ENCODE results near the gene CRACR2A. TPM values are rescaled to one million over a fixed set of nuclear protein-coding genes. Genes with fewer than 3 reads are reported as not detected.

Gene CRACR2A
- total RNA-seq, 1 experiment from 2014 or later = 0.92 TPM

DNA sequence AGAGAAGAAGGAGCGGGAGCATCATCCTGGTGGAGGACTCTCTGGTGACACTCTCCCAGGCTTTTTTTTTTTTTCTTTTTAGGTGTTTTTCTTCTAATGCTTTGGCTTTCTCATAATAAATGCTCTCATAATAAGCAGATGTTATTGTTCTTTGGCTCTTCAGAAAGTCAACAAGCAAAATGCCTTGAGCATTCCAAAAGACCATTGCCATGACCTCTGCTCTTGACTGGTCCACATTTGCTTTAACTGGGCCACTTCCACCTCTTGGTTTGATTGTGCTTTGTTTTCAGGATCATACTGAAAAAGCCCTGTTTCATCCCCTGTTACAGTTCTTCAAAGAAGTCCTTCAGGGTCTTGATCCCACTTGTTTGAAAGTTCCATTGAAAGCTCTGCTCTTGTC lies 36.9 kb downstream of the CRACR2A start:
- in situ Hi-C loops (cut with HindIII; ENCODE audit: low pct_unique_long_range_greater_than_20kb, low sequenced_read_pairs) = no loop called here
- DNase-seq (ENCODE audit: low read depth, low spot score) = no peak
- Histone ChIP-seq H3K36me3 (ENCODE audit: control insufficient read depth, insufficient read depth, low read length) (no peaks in the 10 kb centered on the region), H3K27me3 (ENCODE audit: control insufficient read depth, insufficient read depth, low read length) (no peaks in the 10 kb centered on the region), H3K27ac (ENCODE audit: low read length) (no peak overlapping the region), H3K4me1 (ENCODE audit: control insufficient read depth, insufficient read depth, low read length) (no peaks in the 10 kb centered on the region), H3K4me3 (ENCODE audit: low read depth in 2 of 2, low read length in 2 of 2) (no peak overlapping the region), H3K9me3 (ENCODE audit: control insufficient read depth, insufficient read depth, low read depth, low read length) (no peaks in the 10 kb centered on the region)
- intact Hi-C loops (cut with micrococcal nuclease; ENCODE audit: unreplicated experiment) = no loop called here
- no peak for ATAC-seq
- TF ChIP-seq, protein P1, sequence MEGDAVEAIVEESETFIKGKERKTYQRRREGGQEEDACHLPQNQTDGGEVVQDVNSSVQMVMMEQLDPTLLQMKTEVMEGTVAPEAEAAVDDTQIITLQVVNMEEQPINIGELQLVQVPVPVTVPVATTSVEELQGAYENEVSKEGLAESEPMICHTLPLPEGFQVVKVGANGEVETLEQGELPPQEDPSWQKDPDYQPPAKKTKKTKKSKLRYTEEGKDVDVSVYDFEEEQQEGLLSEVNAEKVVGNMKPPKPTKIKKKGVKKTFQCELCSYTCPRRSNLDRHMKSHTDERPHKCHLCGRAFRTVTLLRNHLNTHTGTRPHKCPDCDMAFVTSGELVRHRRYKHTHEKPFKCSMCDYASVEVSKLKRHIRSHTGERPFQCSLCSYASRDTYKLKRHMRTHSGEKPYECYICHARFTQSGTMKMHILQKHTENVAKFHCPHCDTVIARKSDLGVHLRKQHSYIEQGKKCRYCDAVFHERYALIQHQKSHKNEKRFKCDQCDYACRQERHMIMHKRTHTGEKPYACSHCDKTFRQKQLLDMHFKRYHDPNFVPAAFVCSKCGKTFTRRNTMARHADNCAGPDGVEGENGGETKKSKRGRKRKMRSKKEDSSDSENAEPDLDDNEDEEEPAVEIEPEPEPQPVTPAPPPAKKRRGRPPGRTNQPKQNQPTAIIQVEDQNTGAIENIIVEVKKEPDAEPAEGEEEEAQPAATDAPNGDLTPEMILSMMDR (IDR thresholded peaks at IDR 0.05) = no peak
- TF ChIP-seq SIN3A (IDR thresholded peaks at IDR 0.05; ENCODE audit: borderline replicate concordance, insufficient read depth, low read depth, low read length) = no peak
- no peak for TF ChIP-seq TCF7L2 (IDR thresholded peaks at IDR 0.05; ENCODE audit: low read depth, low read length)
- TF ChIP-seq, protein P2, sequence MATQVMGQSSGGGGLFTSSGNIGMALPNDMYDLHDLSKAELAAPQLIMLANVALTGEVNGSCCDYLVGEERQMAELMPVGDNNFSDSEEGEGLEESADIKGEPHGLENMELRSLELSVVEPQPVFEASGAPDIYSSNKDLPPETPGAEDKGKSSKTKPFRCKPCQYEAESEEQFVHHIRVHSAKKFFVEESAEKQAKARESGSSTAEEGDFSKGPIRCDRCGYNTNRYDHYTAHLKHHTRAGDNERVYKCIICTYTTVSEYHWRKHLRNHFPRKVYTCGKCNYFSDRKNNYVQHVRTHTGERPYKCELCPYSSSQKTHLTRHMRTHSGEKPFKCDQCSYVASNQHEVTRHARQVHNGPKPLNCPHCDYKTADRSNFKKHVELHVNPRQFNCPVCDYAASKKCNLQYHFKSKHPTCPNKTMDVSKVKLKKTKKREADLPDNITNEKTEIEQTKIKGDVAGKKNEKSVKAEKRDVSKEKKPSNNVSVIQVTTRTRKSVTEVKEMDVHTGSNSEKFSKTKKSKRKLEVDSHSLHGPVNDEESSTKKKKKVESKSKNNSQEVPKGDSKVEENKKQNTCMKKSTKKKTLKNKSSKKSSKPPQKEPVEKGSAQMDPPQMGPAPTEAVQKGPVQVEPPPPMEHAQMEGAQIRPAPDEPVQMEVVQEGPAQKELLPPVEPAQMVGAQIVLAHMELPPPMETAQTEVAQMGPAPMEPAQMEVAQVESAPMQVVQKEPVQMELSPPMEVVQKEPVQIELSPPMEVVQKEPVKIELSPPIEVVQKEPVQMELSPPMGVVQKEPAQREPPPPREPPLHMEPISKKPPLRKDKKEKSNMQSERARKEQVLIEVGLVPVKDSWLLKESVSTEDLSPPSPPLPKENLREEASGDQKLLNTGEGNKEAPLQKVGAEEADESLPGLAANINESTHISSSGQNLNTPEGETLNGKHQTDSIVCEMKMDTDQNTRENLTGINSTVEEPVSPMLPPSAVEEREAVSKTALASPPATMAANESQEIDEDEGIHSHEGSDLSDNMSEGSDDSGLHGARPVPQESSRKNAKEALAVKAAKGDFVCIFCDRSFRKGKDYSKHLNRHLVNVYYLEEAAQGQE (IDR thresholded peaks at IDR 0.05; ENCODE audit: insufficient read depth in 1 of 2, low read depth in 2 of 2, low read length in 1 of 2) = no peak
- no peak for TF ChIP-seq POLR2AphosphoS5 (IDR thresholded peaks at IDR 0.05; ENCODE audit: low read depth, low read length)
- no TSS peak for BruUV-seq (replicated peaks)
- POLR2A ChIA-PET = no interaction called here
- CTCF ChIA-PET = no interaction called here

- TF ChIP-seq TCF7L2 (IDR thresholded peaks at IDR 0.05; ENCODE audit: low read depth, low read length) = no peak
- TF ChIP-seq, protein P1 (IDR thresholded peaks at IDR 0.05) = no peak
- TF ChIP-seq POLR2AphosphoS5 (IDR thresholded peaks at IDR 0.05; ENCODE audit: low read depth, low read length) = no peak
- TF ChIP-seq, protein P2 (IDR thresholded peaks at IDR 0.05; ENCODE audit: insufficient read depth in 1 of 2, low read depth in 2 of 2, low read length in 1 of 2) = no peak
- no peak for TF ChIP-seq SIN3A (IDR thresholded peaks at IDR 0.05; ENCODE audit: borderline replicate concordance, insufficient read depth, low read depth, low read length)
Observed at GRCh38 chr12:3713947-3714346, 39.0 kb downstream of the CRACR2A start.

More at GRCh38 chr12:3713947-3714346, 39.0 kb downstream of the CRACR2A start:
- intact Hi-C loops (cut with micrococcal nuclease; ENCODE audit: unreplicated experiment) (no loop called here), in situ Hi-C loops (cut with HindIII; ENCODE audit: low pct_unique_long_range_greater_than_20kb, low sequenced_read_pairs) (no loop called here)
- BruUV-seq (replicated peaks) = no TSS peak
- Histone ChIP-seq H3K9me3 (ENCODE audit: control insufficient read depth, insufficient read depth, low read depth, low read length) (no peaks in the 10 kb centered on the region), H3K27ac (ENCODE audit: low read length) (no peak overlapping the region), H3K4me1 (ENCODE audit: control insufficient read depth, insufficient read depth, low read length) (no peaks in the 10 kb centered on the region), H3K27me3 (ENCODE audit: control insufficient read depth, insufficient read depth, low read length) (no peaks in the 10 kb centered on the region), H3K4me3 (ENCODE audit: low read depth in 2 of 2, low read length in 2 of 2) (no peak overlapping the region), H3K36me3 (ENCODE audit: control insufficient read depth, insufficient read depth, low read length) (no peaks in the 10 kb centered on the region)
- DNase-seq (ENCODE audit: low read depth, low spot score) (no peak), ATAC-seq (no peak)
- ChIA-PET CTCF (interaction anchor here (0.6 kb wide), 1 partner anchor 180 kb away, joined by 3 read pairs; no protein-coding TSS in a partner anchor), POLR2A (no interaction called here)

All from Panc1 (cell line).